Fibroblast of the aortic adventitia (primary cell): Measurements from ENCODE around the gene PKDREJ. TPM values are rescaled to one million over a fixed set of nuclear protein-coding genes. Genes with fewer than 3 reads are reported as not detected.

Source experiments
- DNase-seq: peaks from one replicate; pipeline ENCODE4 v3.0.0-alpha.2; 2010; ENCODE audit warnings: low read depth
- H3K4me3 ChIP-seq: 2 replicates; pipeline ENCODE4 v1.5.1; 2011; ENCODE audit warnings: low read depth, mild to moderate bottlenecking, control low read depth, low read length, moderate library complexity
- CTCF ChIP-seq: IDR thresholded peaks from 2 replicates; pipeline ENCODE4 v1.5.1; 2011; ENCODE audit warnings: mild to moderate bottlenecking, low read length, control low read depth, inconsistent platforms; ENCODE audit not compliant: insufficient read depth
- total RNA-seq: library from RNA; depleted of rRNA; stranded (reverse); fragments of >200 nt; gene quantifications from 2 replicates; pipeline ENCODE4 v1.2.3, GENCODE V29; 2012; ENCODE audit warnings: low replicate concordance

PKDREJ gene
- total RNA-seq, 1 donor, result 0.09 TPM

GRCh38 chr22:46280063-46280817 is 17.1 kb upstream of the PKDREJ start:
- TF ChIP-seq CTCF, result no peak
- H3K4me3 ChIP-seq, result no peak overlapping the region
- no peak for DNase-seq

GRCh38 chr22:46278656-46279645 is 15.8 kb upstream of the PKDREJ start:
- DNase-seq, result no peak
- TF ChIP-seq CTCF, result no peak
- H3K4me3 ChIP-seq, result no peak overlapping the region

GRCh38 chr22:46276563-46276962 is 13.4 kb upstream of the PKDREJ start:
- TF ChIP-seq CTCF, result no peak
- H3K4me3 ChIP-seq, result no peak overlapping the region
- no peak for DNase-seq

DNA sequence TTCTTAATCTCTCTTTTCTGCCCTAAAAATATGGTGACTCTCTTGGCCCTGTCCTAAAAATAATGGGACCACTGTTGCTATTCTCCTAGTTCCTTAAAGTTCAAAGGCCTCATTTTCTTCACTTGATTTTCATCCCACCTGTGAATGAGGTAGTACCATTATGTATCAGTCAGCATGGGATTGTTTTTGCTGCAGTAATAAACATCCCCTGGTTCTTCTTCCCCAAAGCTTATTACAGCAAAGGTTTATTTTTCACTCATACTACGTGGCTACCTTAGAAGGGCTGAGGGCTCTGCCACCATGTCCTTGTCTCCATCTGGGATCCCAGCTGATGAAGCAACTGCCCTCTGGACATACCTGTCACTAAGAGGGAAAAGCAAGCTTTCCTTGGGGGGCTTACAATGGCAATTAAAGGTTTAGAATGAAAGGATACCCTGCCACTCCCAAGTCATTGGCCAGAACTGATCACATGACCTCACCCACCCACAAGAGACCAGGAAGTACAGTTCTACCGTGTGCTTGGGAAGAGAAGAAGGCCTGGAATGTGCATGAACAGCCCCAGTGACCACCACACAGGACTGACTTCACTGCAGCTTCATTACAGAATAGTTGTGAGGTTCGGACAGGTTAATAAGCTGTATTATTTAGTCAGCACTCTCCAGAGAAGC is 12.4 kb upstream of the PKDREJ start:
- no peak for TF ChIP-seq CTCF
- no peak for DNase-seq
- H3K4me3 ChIP-seq, result no peak overlapping the region

DNA sequence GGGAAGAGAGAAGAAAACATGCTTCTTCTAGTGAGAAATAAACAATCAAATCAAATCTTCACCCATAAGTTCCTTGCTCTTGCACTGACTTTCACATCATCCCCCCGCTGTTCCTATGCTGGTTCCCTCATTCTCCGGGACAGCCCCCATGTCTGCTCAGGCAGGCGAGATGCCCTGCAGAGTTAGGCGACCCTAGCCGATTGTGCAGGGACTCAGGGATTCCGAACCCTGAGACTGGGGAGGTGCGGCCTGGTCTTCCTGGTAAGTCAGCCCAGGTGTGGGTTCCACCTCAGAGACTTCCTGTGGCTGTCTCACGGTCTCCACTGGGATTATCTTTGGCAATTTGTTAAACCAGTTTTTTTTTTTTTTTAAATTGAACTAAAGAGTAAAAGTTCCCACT is 11.2 kb upstream of the PKDREJ start:
- no peak for DNase-seq
- TF ChIP-seq CTCF, result no peak
- no peak overlapping the region for H3K4me3 ChIP-seq

DNA sequence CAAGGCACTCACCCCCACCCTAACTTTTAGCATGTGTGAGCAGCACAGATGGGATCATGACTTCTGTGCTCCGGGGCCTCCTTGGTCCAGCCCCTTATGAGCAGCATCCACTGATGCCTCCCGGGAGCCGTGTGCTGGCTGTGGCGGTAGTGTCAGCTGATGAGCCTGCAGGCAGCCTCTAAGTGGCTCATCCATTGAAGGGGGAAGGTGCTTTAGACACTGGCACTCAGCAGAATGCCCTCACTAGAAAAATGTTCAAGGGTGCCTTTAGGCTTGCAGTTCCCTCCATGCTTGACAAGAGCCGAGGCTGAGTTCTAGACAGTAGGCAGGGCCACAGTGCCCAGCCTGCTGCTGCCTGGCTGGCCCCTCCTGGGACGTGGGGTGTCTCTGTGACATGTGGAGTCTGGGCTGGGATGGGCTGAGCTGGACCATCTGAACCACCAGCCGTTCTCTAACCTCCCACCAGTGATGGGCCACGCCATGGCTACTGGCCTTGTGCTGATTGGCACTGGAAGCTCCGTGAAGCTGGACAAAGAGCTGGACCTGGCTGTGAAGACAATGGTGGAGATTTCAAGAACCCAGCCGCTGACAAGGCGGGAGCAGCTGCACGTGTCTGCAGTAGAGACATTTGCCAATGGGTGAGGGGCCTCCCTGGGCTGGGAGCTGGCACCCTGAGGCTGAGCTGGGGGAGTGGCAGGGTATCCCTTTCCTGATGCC is 10.4 kb upstream of the PKDREJ start:
- TF ChIP-seq CTCF, result no peak
- DNase-seq, result no peak
- no peak overlapping the region for H3K4me3 ChIP-seq
